GM19043 (cell line): ENCODE results near the gene FREY1.
"Not testable (repeated sequence)": the region's sequence is repeated elsewhere in the genome, so short reads cannot be mapped to it uniquely, and the experiment has no call there.

Experiments used
- ATAC-seq: cut with Tn5 transposase; IDR thresholded peaks from one replicate; pipeline ENCODE4 v1.9.1; 2021; ENCODE audit warnings: low read depth; ENCODE audit not compliant: unreplicated experiment

Gene FREY1

DNA sequence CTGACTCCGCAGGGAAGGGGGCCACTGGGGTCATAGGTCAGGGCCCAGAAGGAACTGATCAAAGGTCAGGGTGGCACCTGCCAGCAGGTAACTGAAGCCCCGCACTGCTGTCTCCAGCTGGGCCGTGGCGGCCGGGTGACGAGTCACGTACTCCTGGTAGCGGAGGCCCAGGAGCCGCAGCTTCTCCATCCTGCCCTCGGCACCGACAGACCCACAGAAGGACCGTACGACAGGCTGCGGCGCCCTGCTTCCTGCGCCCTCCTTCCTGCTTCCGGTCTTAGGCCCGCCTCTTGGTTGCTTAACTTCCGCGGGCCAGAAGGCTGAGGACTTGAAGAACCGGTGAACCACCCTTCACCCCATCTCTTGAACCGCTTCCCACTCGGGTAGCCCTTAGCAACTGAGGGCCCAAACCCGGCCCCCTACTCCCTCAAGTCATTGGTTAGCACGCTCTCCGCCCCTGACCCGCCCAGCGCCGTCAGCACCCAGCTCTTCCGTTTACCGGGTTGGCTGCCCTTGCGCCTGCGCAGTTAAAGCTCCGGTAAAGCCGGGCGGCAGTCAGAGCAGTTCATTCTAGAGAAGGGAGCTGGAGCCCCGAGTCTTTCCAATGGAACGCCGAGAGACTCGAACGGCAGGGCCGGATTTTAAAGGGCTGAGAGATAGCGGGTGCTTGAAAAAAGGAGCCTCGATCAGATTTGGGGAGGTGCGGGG, 10.7 kb upstream of the FREY1 start, which contains the start of gene PEX16:
Gene PEX16 (minus strand): TSS at position 255 of the 708 bp plus-strand sequence. CDS start 66 bp downstream, at position 189.
- peak; percentile 86 for ATAC-seq

DNA sequence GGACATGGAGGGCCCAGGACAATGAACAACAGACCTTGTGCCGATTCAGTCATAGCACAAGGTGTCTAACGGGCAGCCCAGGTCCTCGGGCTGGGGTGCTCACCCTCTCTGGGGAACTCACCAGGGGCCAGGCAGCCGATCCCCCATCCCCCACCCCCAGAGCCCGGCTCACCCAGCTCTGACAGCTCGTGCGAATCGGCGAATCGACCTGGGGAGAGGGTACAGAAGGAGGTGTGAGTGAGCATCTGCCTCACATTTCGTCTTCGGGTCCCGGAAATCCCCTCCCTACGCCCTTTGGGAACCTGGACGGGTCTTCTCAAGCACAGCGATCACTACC, 10.2 kb upstream of the FREY1 start:
- no peak for ATAC-seq

DNA sequence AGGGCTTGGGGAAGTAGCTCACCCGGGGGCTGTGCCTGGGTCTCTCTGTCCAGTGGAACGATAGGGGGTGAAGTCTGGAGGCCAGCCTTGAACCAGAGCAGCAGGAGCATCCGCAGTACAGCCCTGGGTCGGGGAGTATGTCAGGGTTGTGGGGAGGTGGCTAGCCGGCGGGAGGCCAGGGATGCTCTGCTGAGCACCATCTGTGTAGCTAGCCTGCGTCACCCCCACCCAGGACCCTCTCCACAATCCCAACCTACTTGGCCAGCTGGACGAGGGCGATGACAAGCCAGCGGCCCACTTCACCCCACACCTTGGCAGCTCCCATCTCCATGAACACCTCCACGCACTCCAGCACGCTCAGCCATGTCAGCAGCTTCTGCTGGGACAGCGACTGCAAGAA, 8.4 kb upstream of the FREY1 start:
- ATAC-seq = no peak

DNA sequence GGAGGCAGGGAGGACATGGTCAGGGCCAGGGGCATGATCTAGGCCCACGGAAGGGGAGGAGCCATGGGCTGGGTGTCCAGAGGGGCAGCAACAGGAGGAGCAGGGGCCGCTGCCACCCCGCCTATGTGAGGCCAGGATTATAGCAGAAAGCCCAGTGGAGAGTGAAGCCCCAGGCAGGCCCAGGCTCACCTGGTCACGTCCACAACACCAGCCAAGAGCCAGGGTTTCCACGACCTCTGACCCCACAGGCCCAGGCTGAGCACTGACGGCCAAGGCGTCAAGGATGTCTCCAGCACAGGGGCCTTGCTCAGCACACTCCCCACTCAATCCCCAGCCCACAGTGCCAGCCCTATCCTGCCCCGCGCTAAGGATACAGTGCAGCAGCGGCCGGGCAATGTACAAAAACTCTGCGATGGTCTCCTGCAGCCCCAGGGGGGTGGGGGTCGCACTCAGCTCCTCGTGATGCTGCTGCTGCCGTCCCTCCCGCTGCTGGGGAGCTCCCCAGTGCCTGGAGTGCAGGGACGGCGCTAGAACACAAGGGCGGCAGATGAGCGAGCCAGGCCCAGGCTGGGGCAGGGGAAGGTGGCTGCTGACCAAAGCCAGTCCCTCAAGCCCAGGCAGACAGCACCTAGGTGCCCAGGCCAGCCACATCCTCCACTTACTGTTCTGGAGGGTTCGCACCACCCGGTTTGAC, 7.0 kb upstream of the FREY1 start:
- ATAC-seq = no peak

DNA sequence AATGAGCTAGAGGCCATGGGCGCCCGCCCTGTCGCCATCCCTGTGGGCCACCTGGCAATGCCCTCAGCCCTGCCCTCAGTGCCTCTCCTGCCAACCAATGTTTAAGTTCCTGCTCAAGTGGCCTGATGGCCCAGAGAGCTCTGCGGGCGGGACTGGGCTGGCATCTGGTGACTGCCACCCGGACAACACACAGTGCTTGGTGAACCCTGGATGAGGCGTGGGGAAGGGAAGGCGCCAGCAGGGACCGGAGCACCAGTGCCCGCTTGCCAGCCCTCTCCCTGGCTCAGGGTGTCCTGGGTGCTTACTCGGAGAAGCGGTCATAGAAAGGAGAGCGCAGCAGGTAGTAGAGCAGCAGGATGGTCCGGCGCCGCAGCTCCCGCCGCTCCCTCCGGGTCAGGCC, 6.4 kb upstream of the FREY1 start:
- no peak for ATAC-seq

DNA sequence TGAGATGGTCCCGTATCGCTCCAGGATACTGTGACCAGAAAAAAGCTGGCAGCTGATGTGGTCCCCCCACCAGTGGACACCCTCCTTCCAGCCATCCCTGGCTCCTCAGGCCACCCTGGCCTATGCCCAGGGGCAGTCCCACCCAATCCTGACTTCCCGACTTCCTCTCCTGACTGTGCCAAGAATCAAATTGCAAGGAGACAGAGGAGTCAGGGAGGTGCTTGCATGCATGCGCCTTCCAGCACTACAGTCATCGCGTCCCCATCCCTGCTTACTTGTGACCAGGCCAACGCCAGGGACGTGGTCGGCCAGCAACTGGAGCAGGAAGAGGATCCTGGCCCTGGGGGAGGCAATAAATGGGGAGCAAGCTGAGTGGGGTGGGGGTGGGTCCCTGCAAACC, 3.6 kb upstream of the FREY1 start:
- no peak for ATAC-seq

DNA sequence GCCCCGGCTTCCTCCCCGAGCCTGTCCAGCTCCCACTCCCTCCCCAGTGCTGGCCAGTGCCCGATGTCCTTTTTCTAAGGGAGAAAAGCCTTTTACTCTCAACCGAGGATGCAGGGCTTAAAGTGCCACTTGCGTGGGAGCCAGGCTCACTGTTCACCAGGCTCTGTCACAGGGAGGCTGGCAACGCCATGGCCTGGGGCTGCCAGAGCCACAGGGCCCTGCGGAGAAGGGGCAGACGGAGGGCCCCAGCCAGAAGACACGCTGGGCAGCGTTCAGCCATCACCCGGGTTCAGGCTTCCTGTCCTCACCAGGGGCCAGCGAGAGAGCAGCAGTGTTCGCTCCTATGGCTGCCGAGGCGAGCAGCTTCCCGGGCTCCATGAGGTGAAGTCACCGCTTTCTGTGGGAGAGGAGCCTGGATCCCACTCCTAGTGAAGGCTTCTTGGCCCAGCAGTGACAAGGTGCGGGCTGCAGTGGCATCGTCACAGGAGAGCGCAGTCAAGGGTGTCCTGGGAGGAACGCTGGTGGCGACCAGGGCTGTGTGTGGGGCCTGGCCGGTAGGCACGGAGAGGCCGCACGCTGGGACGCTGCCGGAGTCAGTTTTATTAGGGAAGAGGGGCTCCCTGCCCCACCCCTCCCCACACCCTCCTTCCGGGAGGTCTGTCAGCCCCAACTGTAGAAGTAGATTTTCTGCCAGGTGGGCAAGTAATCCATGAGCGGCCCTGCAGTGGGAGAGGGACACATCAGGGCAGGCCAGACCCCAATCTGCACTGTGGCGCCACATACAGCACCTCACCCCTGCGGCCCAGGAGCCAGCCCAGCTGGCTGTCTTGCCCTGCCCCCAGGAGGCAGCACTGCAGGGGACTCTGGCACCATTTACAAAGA, 2.8 kb upstream of the FREY1 start:
- ATAC-seq = no peak

DNA sequence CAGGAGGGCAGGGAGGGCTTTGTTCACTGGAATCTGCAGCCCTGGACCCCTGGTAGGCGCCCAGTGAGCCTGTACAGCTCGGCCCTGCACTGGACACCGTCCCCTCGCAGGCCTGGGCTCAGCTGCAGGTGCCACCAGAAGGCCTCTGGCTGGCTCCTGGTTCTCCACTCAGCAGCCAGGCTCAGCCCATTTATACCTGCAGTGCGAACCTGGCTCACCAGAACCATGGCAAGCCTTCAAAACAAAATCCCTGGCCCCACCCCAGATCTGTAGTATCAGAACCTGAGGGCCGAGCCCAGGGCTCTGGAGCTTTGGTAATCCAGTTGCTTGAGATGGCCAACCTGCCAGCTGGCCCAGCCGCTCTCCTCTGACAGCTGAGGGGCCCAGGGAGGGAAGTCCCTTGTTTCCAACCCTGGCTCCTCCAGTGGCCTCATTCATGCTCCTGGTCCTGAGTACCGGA, 870 bp upstream of the FREY1 start:
- ATAC-seq = no peak

DNA sequence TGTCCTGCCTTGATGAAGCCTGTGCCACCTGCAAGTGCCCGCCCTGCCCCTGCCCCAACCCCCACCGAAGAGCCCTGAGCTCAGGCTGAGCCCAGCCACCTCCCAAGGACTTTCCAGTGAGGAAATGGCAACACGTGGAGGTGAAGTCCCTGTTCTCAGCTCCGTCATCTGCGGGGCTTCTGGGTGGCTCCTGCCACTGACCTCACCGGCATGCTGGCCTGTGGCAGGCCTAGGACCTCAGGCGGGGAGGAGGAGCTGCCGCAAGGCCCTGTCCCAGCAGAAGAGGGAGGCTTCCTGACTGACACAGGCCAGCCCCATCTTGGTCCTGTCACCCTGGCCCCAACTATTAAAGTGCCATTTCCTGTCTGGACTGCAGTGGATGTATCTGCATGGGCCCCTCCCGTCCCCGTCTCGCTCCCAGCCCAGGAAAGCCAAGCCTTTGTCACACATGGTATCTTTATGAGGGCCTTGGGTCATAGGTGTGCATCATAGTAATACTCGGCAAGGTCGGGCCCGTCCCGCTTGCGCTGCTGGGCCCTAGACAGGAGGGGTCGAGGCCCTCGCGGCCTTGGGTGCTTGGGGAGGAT, 882 bp downstream of the FREY1 start:
- no peak for ATAC-seq

DNA sequence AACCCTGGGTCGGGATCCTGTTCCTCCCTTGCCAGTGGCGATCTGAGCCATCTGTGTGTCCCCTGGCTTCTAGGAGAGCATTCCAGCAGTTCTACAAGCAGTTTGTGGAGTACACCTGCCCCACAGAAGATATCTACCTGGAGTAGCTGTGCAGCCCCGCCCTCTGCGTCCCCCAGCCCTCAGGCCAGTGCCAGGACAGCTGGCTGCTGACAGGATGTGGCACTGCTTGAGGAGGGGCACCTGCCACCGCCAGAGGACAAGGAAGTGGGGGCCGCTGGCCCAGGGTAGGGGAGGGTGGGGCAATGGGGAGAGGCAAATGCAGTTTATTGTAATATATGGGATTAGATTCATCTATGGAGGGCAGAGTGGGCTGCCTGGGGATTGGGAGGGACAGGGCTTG, 1.5 kb downstream of the FREY1 start:
- ATAC-seq = not testable (repeated sequence)

DNA sequence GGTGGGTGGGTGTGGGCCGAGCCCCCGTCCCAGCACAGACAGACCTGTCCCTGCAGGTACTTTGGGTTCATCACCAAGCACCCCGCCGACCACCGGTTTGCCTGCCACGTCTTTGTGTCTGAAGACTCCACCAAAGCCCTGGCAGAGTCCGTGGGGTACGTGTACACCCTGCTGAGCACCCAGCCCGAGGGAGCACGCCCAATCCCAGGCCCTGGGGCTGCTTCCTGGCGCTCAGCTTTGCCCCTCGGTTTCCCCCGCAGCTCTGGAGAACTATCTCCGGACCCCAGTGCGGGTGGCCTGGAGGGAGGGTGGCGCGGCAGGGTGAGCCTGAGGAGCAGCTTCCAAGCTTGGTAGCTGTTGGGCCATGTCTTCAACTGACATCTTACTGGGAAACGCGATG, 2.0 kb downstream of the FREY1 start:
- ATAC-seq = no peak

DNA sequence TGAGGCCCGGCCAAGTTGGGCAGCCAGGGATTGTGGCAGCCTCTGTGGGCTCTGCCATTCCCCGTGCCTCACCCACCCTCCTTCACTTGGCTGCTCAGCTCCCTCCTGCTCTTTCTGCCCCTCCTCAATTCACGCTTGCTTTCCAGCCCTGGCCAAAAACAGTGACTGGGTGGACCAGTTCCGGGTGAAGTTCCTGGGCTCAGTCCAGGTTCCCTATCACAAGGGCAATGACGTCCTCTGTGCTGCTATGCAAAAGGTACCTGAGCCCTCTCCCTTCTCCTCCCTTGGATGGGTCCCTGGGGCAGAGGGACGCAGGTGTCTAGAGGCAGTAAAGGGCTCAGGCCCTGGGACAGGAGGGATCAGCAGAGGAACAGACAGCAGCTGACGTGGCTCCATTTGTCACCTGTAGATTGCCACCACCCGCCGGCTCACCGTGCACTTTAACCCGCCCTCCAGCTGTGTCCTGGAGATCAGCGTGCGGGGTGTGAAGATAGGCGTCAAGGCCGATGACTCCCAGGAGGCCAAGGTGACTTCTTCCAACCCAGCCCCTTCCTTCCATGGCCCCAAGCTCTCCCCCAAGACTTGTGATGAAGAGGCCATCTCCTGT, 2.7 kb downstream of the FREY1 start:
- ATAC-seq = no peak

DNA sequence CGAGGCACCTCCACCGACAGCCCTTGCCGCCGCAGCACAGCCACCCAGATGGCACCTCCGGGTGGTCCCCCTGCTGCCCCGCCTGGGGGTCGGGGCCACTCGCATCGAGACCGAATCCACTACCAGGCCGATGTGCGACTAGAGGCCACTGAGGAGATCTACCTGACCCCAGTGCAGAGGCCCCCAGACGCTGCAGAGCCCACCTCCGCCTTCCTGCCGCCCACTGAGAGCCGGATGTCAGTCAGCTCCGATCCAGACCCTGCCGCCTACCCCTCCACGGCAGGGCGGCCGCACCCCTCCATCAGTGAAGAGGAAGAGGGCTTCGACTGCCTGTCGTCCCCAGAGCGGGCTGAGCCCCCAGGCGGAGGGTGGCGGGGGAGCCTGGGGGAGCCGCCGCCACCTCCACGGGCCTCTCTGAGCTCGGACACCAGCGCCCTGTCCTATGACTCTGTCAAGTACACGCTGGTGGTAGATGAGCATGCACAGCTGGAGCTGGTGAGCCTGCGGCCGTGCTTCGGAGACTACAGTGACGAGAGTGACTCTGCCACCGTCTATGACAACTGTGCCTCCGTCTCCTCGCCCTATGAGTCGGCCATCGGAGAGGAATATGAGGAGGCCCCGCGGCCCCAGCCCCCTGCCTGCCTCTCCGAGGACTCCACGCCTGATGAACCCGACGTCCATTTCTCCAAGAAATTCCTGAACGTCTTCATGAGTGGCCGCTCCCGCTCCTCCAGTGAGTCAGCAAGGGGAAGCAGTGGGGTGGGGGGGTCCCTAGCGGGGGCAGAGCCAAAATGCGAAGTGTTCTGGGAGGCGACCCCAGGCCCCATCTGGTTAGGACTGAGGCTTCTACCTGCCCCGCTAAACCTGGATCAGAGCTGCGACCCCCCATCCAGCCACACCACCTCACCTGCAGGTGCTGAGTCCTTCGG, 4.4 kb downstream of the FREY1 start:
- no peak for ATAC-seq

DNA sequence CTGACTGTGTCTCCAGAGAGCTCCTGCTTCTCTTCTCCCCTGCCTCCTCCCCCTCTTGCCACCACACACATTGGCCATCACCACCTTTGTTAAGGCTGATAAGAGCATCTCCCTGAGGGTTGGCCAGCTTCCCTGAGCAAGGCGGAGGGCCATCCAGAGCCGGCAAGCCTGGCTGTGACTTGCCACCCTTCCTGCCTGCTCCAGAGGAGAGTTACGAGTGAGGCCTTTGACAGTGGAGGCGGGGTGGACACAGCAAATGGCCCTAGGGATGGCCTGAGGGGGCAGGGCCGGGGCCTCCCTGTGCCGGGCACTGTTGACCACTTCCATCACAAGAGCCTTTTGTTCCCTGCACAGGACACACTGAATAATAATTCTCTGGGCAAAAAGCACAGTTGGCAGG, 5.4 kb downstream of the FREY1 start:
- ATAC-seq = no peak

DNA sequence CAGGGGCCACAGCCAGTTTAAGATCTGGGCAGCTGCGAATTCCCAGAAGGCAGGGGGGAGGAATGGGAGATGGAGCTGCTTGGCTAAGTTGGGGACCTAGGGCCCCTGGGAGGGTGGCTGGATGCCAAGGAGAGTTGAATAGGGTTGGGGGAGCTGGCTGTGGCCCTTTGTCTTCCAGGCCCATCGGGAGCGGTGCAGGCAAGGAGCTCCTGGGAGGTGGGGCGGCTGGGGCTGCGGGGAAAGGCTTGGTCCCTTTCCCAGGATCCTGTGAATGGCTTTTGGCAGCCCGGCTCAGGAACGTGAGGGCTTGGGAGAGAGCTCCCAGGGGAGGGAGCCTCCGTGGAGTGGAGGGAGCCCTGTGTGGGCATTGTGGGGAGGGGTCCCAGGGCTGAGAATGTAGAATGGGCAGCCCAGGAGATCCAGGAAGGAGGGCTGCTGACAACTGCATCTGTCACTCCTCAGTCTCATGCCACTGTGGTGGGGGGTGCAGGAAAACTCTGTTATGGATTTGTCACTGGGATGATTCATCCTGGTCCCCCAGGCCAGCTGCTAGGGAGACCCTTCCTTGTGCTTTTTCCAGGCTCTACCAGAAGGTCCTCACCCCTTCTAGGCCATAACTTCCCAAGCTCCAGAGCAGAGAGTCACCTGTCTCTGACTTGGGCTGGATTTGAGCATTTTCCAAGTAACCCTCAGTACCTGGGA, 6.0 kb downstream of the FREY1 start:
- no peak for ATAC-seq

DNA sequence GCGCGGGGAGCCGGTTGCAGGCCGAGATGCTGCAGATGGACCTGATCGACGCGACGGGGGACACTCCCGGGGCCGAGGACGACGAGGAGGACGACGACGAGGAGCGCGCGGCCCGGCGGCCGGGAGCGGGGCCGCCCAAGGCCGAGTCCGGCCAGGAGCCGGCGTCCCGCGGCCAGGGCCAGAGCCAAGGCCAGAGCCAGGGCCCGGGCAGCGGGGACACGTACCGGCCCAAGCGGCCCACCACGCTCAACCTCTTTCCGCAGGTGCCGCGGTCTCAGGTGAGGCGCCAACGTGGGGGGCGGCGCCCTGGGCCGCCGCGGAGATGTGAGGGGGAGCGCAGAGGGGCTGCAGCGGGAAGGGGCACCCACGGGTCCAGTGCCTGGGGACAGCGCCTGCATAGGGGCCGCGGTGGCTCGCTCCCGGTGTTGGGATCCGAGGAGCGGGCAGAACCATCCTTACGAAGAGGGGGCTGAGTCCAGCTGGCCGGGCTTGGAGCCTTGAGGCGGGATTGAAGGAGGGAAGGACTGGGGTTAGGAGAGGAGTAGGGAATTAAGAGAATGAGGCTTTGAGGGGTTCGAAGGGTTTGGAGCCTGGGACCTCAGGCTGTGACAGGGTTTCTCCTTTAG, 6.8 kb downstream of the FREY1 start:
- ATAC-seq = not testable (repeated sequence)

DNA sequence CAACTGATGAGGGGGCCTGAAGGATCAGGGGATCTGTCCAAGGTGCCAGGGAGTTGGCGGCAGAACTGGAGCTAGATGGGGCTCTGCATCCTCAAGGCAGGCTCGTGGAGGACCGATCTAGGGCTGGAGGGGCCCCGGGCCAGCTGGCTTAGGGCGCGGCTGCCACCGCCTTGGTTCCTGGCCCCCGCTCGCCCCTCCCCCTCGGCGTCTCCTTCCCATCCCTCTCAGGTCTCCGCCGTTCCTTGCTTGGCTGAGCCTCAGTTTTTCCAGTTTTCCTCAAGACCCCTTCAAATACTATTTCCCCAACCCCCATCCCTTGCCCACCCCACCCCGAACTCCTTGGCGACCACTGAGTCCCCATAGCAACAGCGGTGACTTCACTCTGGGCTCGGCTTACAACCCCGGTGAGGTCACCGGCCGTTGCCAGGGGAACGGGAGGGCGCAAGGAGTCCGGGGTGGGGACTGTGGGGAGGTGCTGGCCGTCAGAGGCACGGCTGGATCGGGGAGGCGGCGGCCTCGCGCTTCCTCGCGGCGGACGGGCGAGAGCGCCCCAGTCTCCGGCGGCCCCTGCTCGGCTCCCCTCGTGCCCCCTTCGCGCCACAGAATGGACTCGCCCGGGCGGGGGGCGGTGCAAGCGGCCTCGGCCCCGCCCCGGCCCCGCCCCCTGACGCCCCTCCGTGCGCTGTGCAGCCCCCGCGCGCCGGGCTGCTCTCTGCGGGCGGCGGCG, 7.5 kb downstream of the FREY1 start:
- ATAC-seq = peak; percentile 59

DNA sequence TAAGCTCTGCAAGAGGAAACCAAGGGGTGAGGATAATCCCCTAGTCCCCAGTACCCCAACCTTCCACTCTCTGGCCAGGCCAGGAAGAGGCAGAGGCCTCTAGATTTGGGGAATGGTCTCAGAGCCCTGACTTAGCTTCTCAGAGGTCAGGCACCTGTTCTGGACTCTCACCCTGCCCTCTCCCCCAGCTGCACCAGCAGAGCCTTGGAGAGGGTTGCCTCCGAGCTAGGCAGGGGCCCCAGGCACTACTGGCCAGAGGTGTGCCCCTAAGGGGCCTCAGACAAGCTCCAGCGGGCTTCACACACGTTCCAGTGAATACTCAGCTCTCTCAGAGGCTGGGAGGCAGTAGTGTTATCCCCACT, 8.0 kb downstream of the FREY1 start:
- no peak for ATAC-seq
